Urinary bladder (tissue), 4 donors: ENCODE measurements around the gene MED12L. TPM values are rescaled to one million over a fixed set of nuclear protein-coding genes. Genes with fewer than 3 reads are reported as not detected.

ENCODE experiments used
- DNase-seq: peaks from one replicate; pipeline ENCODE4 v3.0.0-alpha.2; 2015; ENCODE audit errors: extremely low spot score
- H3K27ac ChIP-seq: one replicate; pipeline ENCODE4 v1.5.1; 2013; ENCODE audit warnings: low read depth, mild to moderate bottlenecking, moderate library complexity
- H3K36me3 ChIP-seq: one replicate; pipeline ENCODE4 v1.6.1; 2013; ENCODE audit warnings: mild to moderate bottlenecking, moderate library complexity; ENCODE audit not compliant: insufficient read depth
- H3K4me1 ChIP-seq: one replicate; pipeline ENCODE4 v1.6.1; 2013; ENCODE audit warnings: mild to moderate bottlenecking, moderate library complexity; ENCODE audit not compliant: insufficient read depth
- H3K4me3 ChIP-seq: one replicate; pipeline ENCODE4 v1.5.1; 2013; ENCODE audit warnings: low read depth, low read length
- WGBS: extraction: QIAGEN DNeasy Blood & Tissue Kit; methylation state at CpG from one replicate; pipeline ENCODE4 v1.1.7; 2013; 5-methylcytosine and 5-hydroxymethylcytosine counted together
- polyA plus RNA-seq: library from polyadenylated mRNA; stranded (reverse); fragments of 200-250 nt; gene quantifications from one replicate; pipeline ENCODE4 v1.2.3, GENCODE V29; 2013
- total RNA-seq: library from RNA; depleted of rRNA; stranded (reverse); fragments of >200 nt; gene quantifications from one replicate; pipeline ENCODE4 v1.2.3, GENCODE V29; 2014
- donor health status: healthy with polysubstance abuse.
- donor health status: healthy.

The MED12L gene
- total and polyA plus RNA-seq, 2 donors: 0.11 to 3.1 TPM

- no peak overlapping the region for H3K4me3 ChIP-seq
- no peaks in the 10 kb centered on the region for H3K36me3 ChIP-seq
- DNase-seq: no peak
- 35% methylated on average over 2 of the region's 2 CpGs for WGBS
- no peak overlapping the region for H3K27ac ChIP-seq
- no peaks in the 10 kb centered on the region for H3K4me1 ChIP-seq
Observed at GRCh38 chr3:151356794-151357462, 271.5 kb downstream of the MED12L start.

- H3K4me1 ChIP-seq: no peaks in the 10 kb centered on the region
- no peak overlapping the region for H3K4me3 ChIP-seq
- no peaks in the 10 kb centered on the region for H3K36me3 ChIP-seq
- DNase-seq: no peak
- no peak overlapping the region for H3K27ac ChIP-seq
- 59% methylated on average over 2 of the region's 2 CpGs for WGBS
Observed at GRCh38 chr3:151357463-151357850, 272.0 kb downstream of the MED12L start.

GRCh38 chr3:151362751-151363174 lies 277.3 kb downstream of the MED12L start:
- no peak for DNase-seq
- H3K4me3 ChIP-seq: no peak overlapping the region
- H3K36me3 ChIP-seq: no peaks in the 10 kb centered on the region
- H3K27ac ChIP-seq: no peak overlapping the region
- H3K4me1 ChIP-seq: no peaks in the 10 kb centered on the region
- WGBS: 72% methylated on average over 3 of the region's 3 CpGs

GRCh38 chr3:151366993-151367392 lies 281.5 kb downstream of the MED12L start:
- no peak for DNase-seq
- no peaks in the 10 kb centered on the region for H3K4me1 ChIP-seq
- no peaks in the 10 kb centered on the region for H3K36me3 ChIP-seq
- H3K27ac ChIP-seq: no peak overlapping the region
- no peak overlapping the region for H3K4me3 ChIP-seq
- WGBS: 83% methylated on average over 3 of the region's 3 CpGs

- DNase-seq: no peak
- Histone ChIP-seq H3K4me3 (no peak overlapping the region), H3K36me3 (no peaks in the 10 kb centered on the region), H3K27ac (no peak overlapping the region), H3K4me1 (no peaks in the 10 kb centered on the region)
- 86% methylated on average over 5 of the region's 5 CpGs for WGBS
Observed at GRCh38 chr3:151367448-151367847, 282.0 kb downstream of the MED12L start.

- H3K36me3 ChIP-seq: no peaks in the 10 kb centered on the region
- no peak overlapping the region for H3K4me3 ChIP-seq
- no peaks in the 10 kb centered on the region for H3K4me1 ChIP-seq
- no peak overlapping the region for H3K27ac ChIP-seq
- DNase-seq: no peak
Observed at GRCh38 chr3:151371526-151371925, 286.1 kb downstream of the MED12L start.

GRCh38 chr3:151372063-151372820 lies 286.8 kb downstream of the MED12L start:
- no peaks in the 10 kb centered on the region for H3K36me3 ChIP-seq
- H3K27ac ChIP-seq: no peak overlapping the region
- H3K4me3 ChIP-seq: no peak overlapping the region
- 94% methylated on average over 4 of the region's 4 CpGs for WGBS
- no peaks in the 10 kb centered on the region for H3K4me1 ChIP-seq
- DNase-seq: no peak

- Histone ChIP-seq H3K4me1 (no peaks in the 10 kb centered on the region), H3K36me3 (no peaks in the 10 kb centered on the region), H3K4me3 (no peak overlapping the region), H3K27ac (no peak overlapping the region)
- no peak for DNase-seq
- 85% methylated on average over 8 of the region's 8 CpGs for WGBS
Observed at GRCh38 chr3:151377768-151378385, 292.4 kb downstream of the MED12L start.

- no peaks in the 10 kb centered on the region for H3K36me3 ChIP-seq
- no peak overlapping the region for H3K4me3 ChIP-seq
- no peak for DNase-seq
- H3K27ac ChIP-seq: no peak overlapping the region
- H3K4me1 ChIP-seq: no peaks in the 10 kb centered on the region
- 70% methylated on average over 4 of the region's 4 CpGs for whole genome bisulfite sequencing
Observed at GRCh38 chr3:151379083-151379734, 293.7 kb downstream of the MED12L start.

GRCh38 chr3:151382671-151383070 lies 297.2 kb downstream of the MED12L start:
- H3K27ac ChIP-seq: no peak overlapping the region
- no peaks in the 10 kb centered on the region for H3K4me1 ChIP-seq
- DNase-seq: no peak
- WGBS: 93% methylated on average over 5 of the region's 5 CpGs
- H3K4me3 ChIP-seq: no peak overlapping the region
- H3K36me3 ChIP-seq: no peaks in the 10 kb centered on the region

- Histone ChIP-seq H3K4me3 (no peak overlapping the region), H3K36me3 (no peaks in the 10 kb centered on the region), H3K4me1 (no peaks in the 10 kb centered on the region), H3K27ac (no peak overlapping the region)
- DNase-seq: no peak
- WGBS: 65% methylated on average over 2 of the region's 2 CpGs
Observed at GRCh38 chr3:151383111-151383510, 297.6 kb downstream of the MED12L start.

- no peaks in the 10 kb centered on the region for H3K4me1 ChIP-seq
- DNase-seq: no peak
- H3K36me3 ChIP-seq: no peaks in the 10 kb centered on the region
- no peak overlapping the region for H3K4me3 ChIP-seq
- 55% methylated on average over 3 of the region's 3 CpGs for WGBS
- H3K27ac ChIP-seq: no peak overlapping the region
Observed at GRCh38 chr3:151383956-151384355, 298.5 kb downstream of the MED12L start.

- H3K36me3 ChIP-seq: no peaks in the 10 kb centered on the region
- DNase-seq: no peak
- no peaks in the 10 kb centered on the region for H3K4me1 ChIP-seq
- H3K27ac ChIP-seq: no peak within 1 kb of the TSS
- no peak within 1 kb of the TSS for H3K4me3 ChIP-seq
- WGBS: 87% methylated on average over 4 of the region's 4 CpGs
Observed at GRCh38 chr3:151384741-151385174, 299.3 kb downstream of the MED12L start, which contains the start of gene P2RY12. Gene P2RY12 (minus strand): TSS chr3:151384753. CDS start chr3:151338845, 45,908 bp downstream.
